Measurements from ENCODE around the gene TREH. TPM values are rescaled to one million over a fixed set of nuclear protein-coding genes. Genes with fewer than 3 reads are reported as not detected.
A peak's percentile ranks its signal among the peaks of the same experiment; 100 is the strongest.
"Not testable (repeated sequence)": the region's sequence is repeated elsewhere in the genome, so short reads cannot be mapped to it uniquely, and the experiment has no call there.

Gene TREH
- total RNA-seq, 1 donor from 2014 or later: not detected

DNA sequence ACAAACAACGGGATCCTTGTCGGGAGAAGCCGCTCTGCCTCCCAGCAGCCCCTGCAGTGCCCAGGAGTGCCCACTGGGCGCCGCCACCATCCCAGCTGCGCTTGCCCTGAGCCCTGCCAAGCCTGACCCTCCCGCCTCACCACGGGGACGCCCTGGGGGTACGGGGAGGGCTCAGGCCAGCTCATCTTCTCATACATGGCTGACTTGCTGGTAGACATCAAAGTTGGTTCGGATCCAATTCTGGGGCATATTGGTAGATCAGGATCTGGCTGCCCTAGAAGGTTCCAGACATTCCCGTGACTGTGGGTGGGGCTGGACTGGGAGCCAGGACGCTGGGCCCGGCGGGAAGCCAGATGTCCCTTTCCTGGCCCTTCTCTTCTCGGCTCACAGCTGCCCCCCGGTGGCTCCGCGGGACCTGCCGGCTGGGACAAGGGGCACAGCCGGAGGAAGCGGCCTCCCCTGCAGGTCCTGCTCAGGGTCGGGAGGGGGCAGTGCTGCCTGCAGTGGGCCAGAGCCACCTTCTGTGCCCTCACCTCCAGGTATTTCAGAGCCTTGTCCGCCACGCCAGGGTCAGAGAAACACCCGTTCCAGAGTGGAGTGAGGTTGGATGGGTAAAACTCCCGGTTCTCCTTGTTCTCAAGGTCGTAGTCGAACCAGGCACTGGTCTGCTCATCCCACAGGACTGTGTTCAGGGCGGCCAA lies 10.6 kb upstream of the TREH start:
- H3K27ac Mint-ChIP-seq: peak overlapping the region; percentile 85
- H3K9me3 Mint-ChIP-seq: no peaks in the 10 kb centered on the region
- peak; percentile 65 for TF ChIP-seq CTCF (IDR thresholded peaks at IDR 0.05; ENCODE audit: unreplicated experiment)
- H3K4me1 Mint-ChIP-seq: peaks cover 35% of the 10 kb centered on the region
- H3K27me3 Mint-ChIP-seq (ENCODE audit: low read depth): peaks cover 1% of the 10 kb centered on the region
- peak; percentile 82 to 89 for DNase-seq (ENCODE audit: low spot score in 2 of 2, unreplicated experiment in 2 of 2)
- no peaks in the 10 kb centered on the region for H3K36me3 Mint-ChIP-seq
- peak overlapping the region; percentile 75 for H3K4me3 Mint-ChIP-seq

DNA sequence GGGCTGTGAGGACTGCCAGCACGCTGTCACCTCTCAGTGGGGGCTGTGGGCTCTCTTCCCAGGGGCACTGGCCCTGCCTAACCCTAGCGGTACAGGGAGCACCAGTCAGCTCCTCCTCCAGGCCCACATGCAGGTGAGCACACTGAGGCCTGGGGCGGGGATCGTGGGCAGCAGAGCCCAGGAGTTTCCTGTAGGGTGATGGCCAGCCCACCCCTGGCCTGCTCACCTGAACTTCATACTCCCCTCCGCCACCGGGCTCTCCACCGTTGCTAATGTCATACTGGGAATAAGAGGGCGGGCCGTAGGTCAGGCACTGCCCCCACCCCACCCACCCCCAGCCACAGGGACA lies 10.0 kb upstream of the TREH start:
- Mint-ChIP-seq H3K36me3 (no peaks in the 10 kb centered on the region), H3K27ac (no peak overlapping the region), H3K4me1 (peaks cover 35% of the 10 kb centered on the region), H3K4me3 (no peak overlapping the region), H3K9me3 (no peaks in the 10 kb centered on the region), H3K27me3 (ENCODE audit: low read depth) (peaks cover 1% of the 10 kb centered on the region)
- no peak for DNase-seq (ENCODE audit: low spot score in 2 of 2, unreplicated experiment in 2 of 2)
- no peak for TF ChIP-seq CTCF (IDR thresholded peaks at IDR 0.05; ENCODE audit: unreplicated experiment)

GRCh38 chr11:118688851-118689502 lies 9.5 kb upstream of the TREH start:
- Mint-ChIP-seq H3K4me3 (no peak overlapping the region), H3K4me1 (peaks cover 35% of the 10 kb centered on the region), H3K9me3 (no peaks in the 10 kb centered on the region), H3K27ac (no peak overlapping the region), H3K36me3 (no peaks in the 10 kb centered on the region), H3K27me3 (ENCODE audit: low read depth) (peaks cover 1% of the 10 kb centered on the region)
- no peak for TF ChIP-seq CTCF (IDR thresholded peaks at IDR 0.05; ENCODE audit: unreplicated experiment)
- DNase-seq (ENCODE audit: low spot score in 2 of 2, unreplicated experiment in 2 of 2): no peak

GRCh38 chr11:118688339-118688738 lies 8.9 kb upstream of the TREH start:
- H3K4me1 Mint-ChIP-seq: peaks cover 31% of the 10 kb centered on the region
- not testable (repeated sequence) for H3K36me3 Mint-ChIP-seq; DNase-seq (ENCODE audit: low spot score in 2 of 2, unreplicated experiment in 2 of 2); H3K9me3 Mint-ChIP-seq; H3K4me3 Mint-ChIP-seq; H3K27ac Mint-ChIP-seq; H3K27me3 Mint-ChIP-seq (ENCODE audit: low read depth)

- DNase-seq (ENCODE audit: low spot score in 2 of 2, unreplicated experiment in 2 of 2): no peak
- peaks cover 1% of the 10 kb centered on the region for H3K27me3 Mint-ChIP-seq (ENCODE audit: low read depth)
- H3K4me1 Mint-ChIP-seq: peaks cover 27% of the 10 kb centered on the region
- H3K9me3 Mint-ChIP-seq: no peaks in the 10 kb centered on the region
- TF ChIP-seq CTCF (IDR thresholded peaks at IDR 0.05; ENCODE audit: unreplicated experiment): no peak
- no peaks in the 10 kb centered on the region for H3K36me3 Mint-ChIP-seq
- H3K27ac Mint-ChIP-seq: no peak overlapping the region
- no peak overlapping the region for H3K4me3 Mint-ChIP-seq
Observed at GRCh38 chr11:118687906-118688305, 8.5 kb upstream of the TREH start.

- Mint-ChIP-seq H3K36me3 (no peaks in the 10 kb centered on the region), H3K4me3 (no peak overlapping the region), H3K4me1 (peaks cover 13% of the 10 kb centered on the region), H3K27ac (no peak overlapping the region), H3K9me3 (no peaks in the 10 kb centered on the region), H3K27me3 (ENCODE audit: low read depth) (peaks cover 1% of the 10 kb centered on the region)
- DNase-seq (ENCODE audit: low spot score in 2 of 2, unreplicated experiment in 2 of 2): no peak
- TF ChIP-seq CTCF (IDR thresholded peaks at IDR 0.05; ENCODE audit: unreplicated experiment): no peak
Observed at GRCh38 chr11:118684187-118684586, 4.7 kb upstream of the TREH start.

GRCh38 chr11:118682939-118683338 lies 3.5 kb upstream of the TREH start:
- H3K4me1 Mint-ChIP-seq; H3K27me3 Mint-ChIP-seq (ENCODE audit: low read depth); H3K27ac Mint-ChIP-seq; H3K36me3 Mint-ChIP-seq; H3K4me3 Mint-ChIP-seq; DNase-seq (ENCODE audit: low spot score in 2 of 2, unreplicated experiment in 2 of 2); H3K9me3 Mint-ChIP-seq: not testable (repeated sequence)

All from mesothelial cell of epicardium (in vitro differentiated cells).